Subcutaneous abdominal adipose tissue (tissue), 5 donors: ENCODE measurements around the gene MAML1.

Experiments used
- H3K27ac ChIP-seq: one replicate; pipeline ENCODE4 v1.7.0; 2013; ENCODE audit warnings: low read depth, mild to moderate bottlenecking, inconsistent platforms, low read length, moderate library complexity
- H3K27me3 ChIP-seq, 5 donors: one replicate each; pipeline ENCODE4 v1.7.0; 2013; ENCODE audit warnings: low read length in 5 of 5, inconsistent platforms in 1 of 5; ENCODE audit not compliant: control insufficient read depth in 5 of 5, insufficient read depth in 4 of 5
- H3K36me3 ChIP-seq, 5 donors: one replicate each; pipeline ENCODE4 v1.7.0; 2013; ENCODE audit warnings: low read length in 5 of 5; ENCODE audit not compliant: control insufficient read depth in 5 of 5, insufficient read depth in 5 of 5
- H3K4me1 ChIP-seq, 5 donors: one replicate each; pipeline ENCODE4 v1.7.0; 2013; ENCODE audit warnings: low read length in 5 of 5, mild to moderate bottlenecking in 3 of 5, moderate library complexity in 1 of 5; ENCODE audit not compliant: control insufficient read depth in 5 of 5, insufficient read depth in 5 of 5
- H3K4me3 ChIP-seq, 5 donors: one replicate each; pipeline ENCODE4 v1.7.0; 2013; ENCODE audit warnings: low read length in 5 of 5, low read depth in 1 of 5
- H3K9ac ChIP-seq, 5 donors: one replicate each; pipeline ENCODE4 v1.7.0; 2013; ENCODE audit warnings: low read length in 5 of 5, mild to moderate bottlenecking in 4 of 5, moderate library complexity in 3 of 5
- H3K9me3 ChIP-seq, 5 donors: one replicate each; pipeline ENCODE4 v1.7.0; 2013; ENCODE audit warnings: low read length in 5 of 5; ENCODE audit not compliant: control insufficient read depth in 5 of 5
- donor health status: healthy.
- donor health status: healthy.
- donor health status: healthy.
- donor health status: healthy.
- donor health status: healthy.

Gene MAML1

GRCh38 chr5:179755022-179755421 is 22.4 kb downstream of the MAML1 start:
- Histone ChIP-seq H3K9me3 (no peaks in the 10 kb centered on the region), H3K4me3 (no peak overlapping the region), H3K4me1 (peaks cover 3 to 24% (median 15%) of the 10 kb centered on the region in 5 donors), H3K27ac (no peak overlapping the region), H3K36me3 (peaks cover 0 to 4% (median 1%) of the 10 kb centered on the region in 5 donors), H3K27me3 (no peaks in the 10 kb centered on the region), H3K9ac (peak overlapping the region in 1 of 5 donors; percentile 5)

GRCh38 chr5:179758955-179759354 is 26.3 kb downstream of the MAML1 start:
- Histone ChIP-seq H3K27ac (peak overlapping the region; percentile 13), H3K9ac (no peak overlapping the region), H3K4me3 (no peak overlapping the region), H3K9me3 (no peaks in the 10 kb centered on the region), H3K4me1 (peaks cover 12 to 51% (median 42%) of the 10 kb centered on the region in 5 donors), H3K27me3 (no peaks in the 10 kb centered on the region), H3K36me3 (no peaks in the 10 kb centered on the region)

DNA sequence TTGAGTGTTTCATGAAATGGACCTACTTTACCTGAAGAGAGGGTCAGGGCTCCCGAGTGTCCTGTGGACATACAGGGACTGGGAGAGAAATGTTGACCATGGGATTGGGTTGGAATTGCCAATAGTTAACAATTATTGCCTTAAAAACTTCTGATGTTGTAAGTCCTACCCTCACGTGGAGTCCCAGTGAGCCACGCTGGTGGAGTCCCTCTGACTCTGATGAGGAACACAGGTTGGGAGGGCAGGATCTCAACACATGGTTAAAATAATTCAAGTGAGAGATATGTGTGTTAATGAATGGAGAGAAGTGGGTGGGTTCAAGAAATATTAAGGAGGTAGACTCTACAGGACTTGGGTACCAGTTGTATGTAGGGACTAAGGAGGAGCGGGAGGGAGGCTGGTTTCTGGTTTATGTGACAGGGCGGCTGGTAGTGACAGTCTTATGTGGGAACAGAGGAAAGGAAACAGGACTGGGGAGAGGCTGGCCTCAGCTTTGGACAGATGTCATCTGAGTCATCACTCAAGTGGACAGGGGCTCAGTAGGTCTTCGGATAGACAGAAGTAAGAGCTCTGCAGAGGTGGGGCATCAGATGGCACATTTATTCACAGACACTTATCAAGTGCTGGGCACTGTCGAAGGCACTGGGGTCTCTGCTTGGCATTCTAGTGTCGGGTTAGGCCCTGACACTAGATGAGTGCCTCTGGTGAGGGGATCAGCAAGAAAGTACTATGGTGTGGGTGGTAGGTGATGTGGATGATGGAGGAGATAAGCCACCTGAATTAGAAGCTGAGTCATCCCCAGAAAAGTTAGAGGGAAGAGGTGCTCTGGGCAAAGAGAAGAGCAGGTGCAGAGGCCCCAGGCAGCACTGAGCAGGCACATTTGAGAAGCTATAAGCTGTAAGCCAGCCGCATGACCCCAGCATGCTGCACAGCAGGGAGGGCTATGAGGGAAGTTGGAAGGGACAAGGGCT is 27.2 kb downstream of the MAML1 start:
- no peaks in the 10 kb centered on the region for H3K9me3 ChIP-seq
- no peak overlapping the region for H3K27ac ChIP-seq
- no peaks in the 10 kb centered on the region for H3K36me3 ChIP-seq
- no peak overlapping the region for H3K9ac ChIP-seq
- H3K4me3 ChIP-seq, result no peak overlapping the region
- no peaks in the 10 kb centered on the region for H3K27me3 ChIP-seq
- H3K4me1 ChIP-seq, result peaks cover 12 to 51% (median 43%) of the 10 kb centered on the region in 5 donors

- no peak overlapping the region for H3K4me3 ChIP-seq
- H3K9ac ChIP-seq, result peak overlapping the region in 1 of 5 donors; percentile 32
- H3K4me1 ChIP-seq, result peaks cover 19 to 70% (median 63%) of the 10 kb centered on the region in 5 donors
- no peaks in the 10 kb centered on the region for H3K27me3 ChIP-seq
- H3K27ac ChIP-seq, result peak overlapping the region; percentile 67
- H3K9me3 ChIP-seq, result no peaks in the 10 kb centered on the region
- peaks cover 0 to 17% (median 15%) of the 10 kb centered on the region in 5 donors for H3K36me3 ChIP-seq
Observed at GRCh38 chr5:179762079-179762780, 29.6 kb downstream of the MAML1 start.

DNA sequence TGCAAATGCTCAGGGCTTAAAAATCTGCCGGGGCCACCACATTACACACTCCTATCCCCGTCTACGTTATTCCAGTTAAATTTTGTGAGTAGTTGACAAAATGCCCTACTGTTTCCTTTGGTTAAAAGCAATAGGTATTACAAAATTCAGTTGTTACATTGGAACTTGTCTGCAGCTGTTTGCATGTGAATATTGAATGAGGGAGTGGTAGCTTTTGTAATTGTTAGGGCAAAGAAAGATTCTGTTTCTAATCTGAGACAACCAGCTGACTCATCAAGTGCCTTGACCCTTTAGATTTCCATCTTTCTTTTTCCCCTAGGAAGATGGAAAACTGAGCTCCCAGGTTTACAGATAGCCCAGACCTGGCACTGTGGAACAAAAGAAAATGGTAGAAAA is 30.2 kb downstream of the MAML1 start:
- H3K36me3 ChIP-seq, result peaks cover 0 to 19% (median 17%) of the 10 kb centered on the region in 5 donors
- H3K9ac ChIP-seq, result peak overlapping the region in 1 of 5 donors; percentile 32
- H3K27me3 ChIP-seq, result no peaks in the 10 kb centered on the region
- H3K9me3 ChIP-seq, result no peaks in the 10 kb centered on the region
- H3K4me3 ChIP-seq, result no peak overlapping the region
- peaks cover 16 to 65% (median 59%) of the 10 kb centered on the region in 5 donors for H3K4me1 ChIP-seq
- peak overlapping the region; percentile 67 for H3K27ac ChIP-seq

DNA sequence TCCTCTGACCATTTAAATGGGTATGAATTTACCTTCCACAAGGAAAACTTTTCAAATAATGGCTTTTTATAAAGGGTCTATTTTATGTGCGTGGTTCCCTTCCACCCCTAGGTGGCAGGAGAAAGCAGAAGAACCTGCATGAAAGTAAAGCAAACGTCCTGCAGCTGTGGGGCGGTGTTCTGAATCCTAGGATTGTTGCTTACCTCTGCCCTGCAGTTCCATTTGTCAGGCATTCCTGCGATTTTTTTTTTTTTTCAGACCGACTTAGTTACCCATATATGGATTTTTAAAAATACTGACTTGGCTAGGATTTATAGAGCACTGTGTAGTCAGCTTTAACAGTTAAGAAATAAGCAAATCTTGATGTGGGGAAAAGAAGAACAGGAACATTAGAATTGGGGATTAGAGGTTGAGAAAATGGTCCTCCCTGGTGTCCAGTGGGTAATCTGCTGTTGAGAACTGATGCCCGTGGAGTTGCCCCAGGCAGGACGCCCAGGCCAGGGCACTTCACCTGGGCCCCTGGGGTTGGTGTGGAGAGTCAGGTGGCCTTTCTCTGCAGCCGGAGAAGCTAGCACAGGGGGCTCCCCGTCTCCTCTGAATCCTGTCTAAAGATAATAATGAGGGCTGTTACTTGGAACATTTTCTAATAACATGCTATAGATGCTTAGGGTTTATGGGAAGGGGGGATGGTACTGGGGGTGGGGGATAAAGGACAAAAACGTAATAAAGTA is 30.8 kb downstream of the MAML1 start:
- peak overlapping the region; percentile 67 for H3K27ac ChIP-seq
- no peaks in the 10 kb centered on the region for H3K9me3 ChIP-seq
- H3K4me1 ChIP-seq, result peaks cover 16 to 63% (median 55%) of the 10 kb centered on the region in 5 donors
- no peak overlapping the region for H3K4me3 ChIP-seq
- H3K36me3 ChIP-seq, result peaks cover 0 to 19% (median 18%) of the 10 kb centered on the region in 5 donors
- H3K27me3 ChIP-seq, result no peaks in the 10 kb centered on the region
- H3K9ac ChIP-seq, result peak overlapping the region in 4 of 5 donors; percentile 8 to 48 (median 26)

GRCh38 chr5:179764056-179764455 is 31.4 kb downstream of the MAML1 start:
- peaks cover 0 to 26% (median 24%) of the 10 kb centered on the region in 5 donors for H3K36me3 ChIP-seq
- H3K4me3 ChIP-seq, result no peak overlapping the region
- H3K27me3 ChIP-seq, result no peaks in the 10 kb centered on the region
- peaks cover 16 to 58% (median 54%) of the 10 kb centered on the region in 5 donors for H3K4me1 ChIP-seq
- H3K9me3 ChIP-seq, result no peaks in the 10 kb centered on the region
- peak overlapping the region in 1 of 5 donors; percentile 8 for H3K9ac ChIP-seq
- peak overlapping the region; percentile 67 for H3K27ac ChIP-seq

GRCh38 chr5:179765400-179765799 is 32.8 kb downstream of the MAML1 start:
- Histone ChIP-seq H3K4me3 (no peak overlapping the region), H3K9me3 (no peaks in the 10 kb centered on the region), H3K27me3 (no peaks in the 10 kb centered on the region), H3K27ac (peak overlapping the region; percentile 54), H3K9ac (peak overlapping the region in 2 of 5 donors; percentile 7 to 38), H3K36me3 (peaks cover 3 to 38% (median 34%) of the 10 kb centered on the region in 5 donors), H3K4me1 (peaks cover 16 to 52% (median 47%) of the 10 kb centered on the region in 5 donors)

- H3K4me3 ChIP-seq, result no peak overlapping the region
- peak overlapping the region; percentile 54 for H3K27ac ChIP-seq
Observed at GRCh38 chr5:179766021-179766725, 33.6 kb downstream of the MAML1 start.

More at GRCh38 chr5:179766021-179766725, 33.6 kb downstream of the MAML1 start:
- Histone ChIP-seq H3K9me3 (no peaks in the 10 kb centered on the region), H3K9ac (peak overlapping the region in 3 of 5 donors; percentile 7 to 43 (median 36)), H3K4me1 (peaks cover 16 to 52% (median 47%) of the 10 kb centered on the region in 5 donors), H3K36me3 (peaks cover 8 to 46% (median 42%) of the 10 kb centered on the region in 5 donors), H3K27me3 (no peaks in the 10 kb centered on the region)
